ENCODE measurements around the gene ZNF550.
"Not testable (repeated sequence)": the region's sequence is repeated elsewhere in the genome, so short reads cannot be mapped to it uniquely, and the experiment has no call there.

The ZNF550 gene

DNA sequence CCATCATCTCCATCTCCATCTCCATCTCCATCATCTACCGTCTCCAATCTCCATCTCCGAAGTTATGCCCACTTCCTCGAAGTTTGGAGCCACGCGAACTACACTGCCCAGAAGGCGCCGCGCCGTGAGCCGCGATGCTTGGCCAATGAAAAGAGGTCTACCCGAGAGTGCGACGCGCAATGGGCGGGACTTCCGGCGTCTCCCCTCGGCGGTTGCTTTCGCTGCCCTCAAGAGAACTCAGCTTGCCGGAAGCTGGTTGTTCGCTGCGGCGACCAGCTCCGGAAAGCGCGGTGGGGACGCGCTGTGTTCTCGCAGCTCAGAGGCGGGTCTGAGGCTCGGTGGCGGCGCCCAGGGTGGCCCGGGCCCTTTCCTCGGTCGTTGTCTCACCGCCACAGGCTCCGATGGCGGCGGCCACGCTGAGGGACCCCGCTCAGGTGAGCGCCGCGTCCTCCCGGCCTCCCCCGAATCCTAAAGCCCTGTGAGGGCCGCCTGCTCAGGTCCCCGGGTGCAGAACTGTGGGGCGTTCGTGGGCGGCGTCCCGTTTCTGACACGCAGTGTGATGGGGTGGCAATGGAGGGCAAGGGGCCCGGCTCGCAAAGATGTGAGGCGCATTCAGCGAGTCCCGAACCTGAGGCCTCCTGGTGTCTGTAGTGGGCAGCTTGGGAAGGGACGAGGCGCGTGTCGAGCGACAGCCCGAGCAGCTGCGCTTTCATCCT, 59.8 kb downstream of the ZNF550 start, which contains the start of gene ZNF773:
ZNF773 (plus strand) TSS at position 259 of the 716 bp plus-strand sequence; CDS start at position 402, 143 bp downstream.
- peak within 1 kb of the TSS; percentile 74 for H3K4me3 Mint-ChIP-seq
- peaks cover 19% of the 10 kb centered on the region for H3K4me1 Mint-ChIP-seq
- peak; percentile 99 for DNase-seq
- H3K27me3 Mint-ChIP-seq, CTCF ChIA-PET: not testable (repeated sequence)
- H3K27ac Mint-ChIP-seq = peak within 1 kb of the TSS; percentile 83
- peaks cover 56% of the 10 kb centered on the region for H3K9me3 Mint-ChIP-seq
- H3K36me3 Mint-ChIP-seq = peaks cover 51% of the 10 kb centered on the region

DNA sequence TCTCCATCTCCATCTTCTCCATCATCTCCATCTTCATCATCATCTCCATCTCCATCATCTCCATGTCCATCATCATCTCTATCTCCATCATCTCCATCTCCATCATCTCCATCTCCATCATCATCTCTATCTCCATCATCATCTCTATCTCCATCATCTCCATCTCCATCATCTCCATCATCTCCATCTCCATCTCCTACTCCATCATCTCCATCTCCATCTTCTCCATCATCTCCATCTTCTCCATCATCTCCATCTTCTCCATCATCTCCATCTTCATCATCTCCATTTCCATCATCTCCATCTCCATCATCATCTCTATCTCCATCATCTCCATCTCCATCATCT, 60.4 kb downstream of the ZNF550 start:
- Mint-ChIP-seq H3K9me3 (peaks cover 59% of the 10 kb centered on the region), H3K36me3 (peaks cover 53% of the 10 kb centered on the region), H3K4me1 (peaks cover 19% of the 10 kb centered on the region), H3K27ac (peak overlapping the region; percentile 83), H3K4me3 (peak overlapping the region; percentile 74)
- DNase-seq, H3K27me3 Mint-ChIP-seq, CTCF ChIA-PET: not testable (repeated sequence)

GRCh38 chr19:57488299-57488644, 71.4 kb downstream of the ZNF550 start:
- H3K27me3 Mint-ChIP-seq, H3K27ac Mint-ChIP-seq, DNase-seq, CTCF ChIA-PET: not testable (repeated sequence)
- H3K36me3 Mint-ChIP-seq = peaks cover 52% of the 10 kb centered on the region
- peaks cover 12% of the 10 kb centered on the region for H3K4me1 Mint-ChIP-seq
- peak overlapping the region; percentile 70 for H3K4me3 Mint-ChIP-seq
- H3K9me3 Mint-ChIP-seq = peaks cover 47% of the 10 kb centered on the region

GRCh38 chr19:57487477-57488298, 72.0 kb downstream of the ZNF550 start, which contains the start of gene ZNF419:
ZNF419 (plus strand) TSS chr19:57487750; CDS start chr19:57487951, 201 bp downstream.
- Mint-ChIP-seq H3K36me3 (peaks cover 46% of the 10 kb centered on the region), H3K4me3 (peak within 1 kb of the TSS; percentile 70), H3K9me3 (peaks cover 42% of the 10 kb centered on the region), H3K27ac (peak within 1 kb of the TSS; percentile 80), H3K4me1 (peaks cover 12% of the 10 kb centered on the region)
- H3K27me3 Mint-ChIP-seq, CTCF ChIA-PET: not testable (repeated sequence)
- DNase-seq = peak; percentile 97

Data from activated naive CD4-positive, alpha-beta T cell treated with anti-CD3 and anti-CD28 coated beads, Interleukin-2, amount 10 ng/mL, durations not matched to agents 7 days and 5 days (primary cell).